Measurements from ENCODE around the gene TRAP1.
A peak's percentile ranks its signal among the peaks of the same experiment; 100 is the strongest.

Gene TRAP1

DNA sequence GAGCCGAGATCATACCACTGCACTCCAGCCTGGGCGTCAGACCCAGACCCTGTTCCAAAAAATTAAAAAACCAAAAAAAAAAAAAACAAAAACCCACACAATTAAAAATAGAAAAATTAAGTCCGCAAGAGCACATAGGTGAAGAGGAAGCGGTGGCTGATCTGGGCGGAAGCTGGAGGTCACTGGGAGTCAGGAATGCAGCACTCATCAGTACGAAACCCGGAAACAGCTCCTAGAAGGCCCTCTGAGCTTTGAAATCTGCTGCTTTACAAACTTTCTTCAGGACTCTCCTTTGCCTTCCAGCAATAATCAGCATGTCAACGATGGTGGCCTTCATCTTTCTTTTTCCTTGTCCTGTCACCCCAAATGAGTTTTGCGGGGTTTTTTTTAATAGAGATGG, 29.5 kb downstream of the TRAP1 start:
- Mint-ChIP-seq H3K4me1 (peaks cover 12% of the 10 kb centered on the region), H3K27ac (no peak overlapping the region), H3K27me3 (no peaks in the 10 kb centered on the region), H3K36me3 (ENCODE audit: low read depth) (peaks cover 64% of the 10 kb centered on the region), H3K4me3 (no peak overlapping the region), H3K9me3 (no peaks in the 10 kb centered on the region)
- ATAC-seq = no peak
- no peak for DNase-seq

DNA sequence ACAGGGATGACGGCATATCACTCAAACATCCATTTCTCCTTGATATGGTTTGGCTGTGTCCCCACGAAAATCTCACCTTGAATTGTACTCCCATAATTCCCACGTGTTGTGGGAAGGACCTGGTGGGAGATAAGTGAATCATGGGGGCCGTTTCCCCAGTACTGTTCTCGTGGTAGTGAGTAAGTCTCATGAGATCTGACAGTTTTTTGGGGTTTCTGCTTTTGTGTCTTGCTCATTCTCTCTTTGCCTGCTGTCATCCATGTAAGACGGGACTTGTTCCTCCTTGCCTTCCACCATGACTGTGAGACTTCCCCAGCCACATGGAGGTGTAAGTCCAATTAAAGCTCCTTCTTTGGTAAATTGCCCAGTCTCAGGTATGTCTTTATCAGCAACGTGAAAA, 30.3 kb downstream of the TRAP1 start:
- Mint-ChIP-seq H3K27me3 (no peaks in the 10 kb centered on the region), H3K4me1 (peaks cover 12% of the 10 kb centered on the region), H3K36me3 (ENCODE audit: low read depth) (peaks cover 66% of the 10 kb centered on the region), H3K9me3 (no peaks in the 10 kb centered on the region), H3K27ac (no peak overlapping the region), H3K4me3 (no peak overlapping the region)
- no peak for ATAC-seq
- no peak for DNase-seq

DNA sequence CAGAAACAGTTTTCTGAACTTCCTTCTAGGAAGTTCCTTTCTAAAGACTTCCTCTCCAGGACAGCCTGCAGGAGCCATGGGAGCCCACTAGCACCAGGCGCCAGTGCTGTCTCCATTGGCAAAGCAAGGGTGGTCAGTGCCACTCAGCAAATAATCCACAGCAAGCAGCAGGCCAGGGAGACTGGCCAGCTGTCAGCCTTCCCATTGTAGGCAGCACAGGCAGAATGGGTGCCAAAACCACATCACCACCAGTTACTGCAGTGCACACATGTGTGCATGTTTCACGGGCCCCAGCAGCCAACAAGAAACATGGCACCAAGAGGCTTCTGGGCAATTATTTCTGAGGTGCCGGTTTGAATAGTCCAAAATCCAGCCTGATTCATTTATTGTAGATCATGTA, 36.1 kb downstream of the TRAP1 start:
- no peaks in the 10 kb centered on the region for H3K27me3 Mint-ChIP-seq
- H3K27ac Mint-ChIP-seq = no peak overlapping the region
- no peaks in the 10 kb centered on the region for H3K9me3 Mint-ChIP-seq
- DNase-seq (no peak), ATAC-seq (no peak)
- no peak overlapping the region for H3K4me3 Mint-ChIP-seq
- H3K4me1 Mint-ChIP-seq = no peaks in the 10 kb centered on the region
- H3K36me3 Mint-ChIP-seq (ENCODE audit: low read depth) = peaks cover 55% of the 10 kb centered on the region

DNA sequence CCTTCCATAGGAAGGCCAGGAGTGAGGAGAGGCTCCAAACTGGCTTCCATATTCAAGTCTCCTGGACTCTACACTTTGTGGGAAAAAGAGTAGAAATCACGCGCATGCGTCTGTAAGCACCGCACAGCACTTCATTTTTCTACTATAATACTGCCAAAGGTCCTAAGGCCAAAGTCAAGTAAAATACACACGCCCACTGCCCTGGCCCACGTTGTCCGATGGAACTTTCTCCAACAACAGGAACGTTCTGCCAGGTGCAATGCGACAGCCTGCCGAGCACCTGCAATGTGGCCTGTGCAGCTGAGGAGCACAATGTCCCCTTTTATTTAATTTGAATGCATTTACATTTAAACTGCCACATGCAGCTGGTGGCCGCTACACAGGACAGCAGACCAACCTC, 39.3 kb downstream of the TRAP1 start:
- Mint-ChIP-seq H3K36me3 (ENCODE audit: low read depth) (peaks cover 51% of the 10 kb centered on the region), H3K9me3 (no peaks in the 10 kb centered on the region), H3K27ac (no peak overlapping the region), H3K27me3 (no peaks in the 10 kb centered on the region), H3K4me3 (no peak overlapping the region), H3K4me1 (no peaks in the 10 kb centered on the region)
- DNase-seq = no peak
- ATAC-seq = no peak

DNA sequence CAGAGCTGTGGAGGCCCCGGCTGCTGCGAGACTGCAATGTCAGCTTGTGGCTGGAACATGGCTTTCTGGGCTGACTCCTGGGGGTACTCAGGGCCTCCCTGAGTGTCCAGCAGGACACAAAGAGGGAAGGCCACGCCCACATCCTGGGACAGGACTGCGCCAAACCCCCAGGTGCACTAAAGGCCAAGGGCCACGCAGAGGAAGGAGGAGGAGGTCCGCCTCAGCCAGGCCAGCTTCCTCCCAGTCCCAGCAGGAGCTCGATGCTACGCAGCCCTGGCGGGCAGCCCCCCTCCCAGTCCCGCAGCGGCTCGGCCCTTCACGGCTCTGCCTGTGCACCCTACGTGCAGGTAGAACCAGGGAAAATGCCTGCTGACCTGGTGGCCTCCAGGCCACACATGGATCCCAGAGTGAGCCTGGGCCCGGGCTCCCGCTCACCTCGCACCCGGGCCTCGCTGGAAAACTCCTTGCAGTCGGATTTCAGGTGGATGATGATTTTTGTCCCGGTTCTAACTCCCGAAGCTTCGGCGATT, 41.7 kb downstream of the TRAP1 start:
- ATAC-seq (no peak), DNase-seq (no peak)
- Mint-ChIP-seq H3K9me3 (no peaks in the 10 kb centered on the region), H3K27me3 (no peaks in the 10 kb centered on the region), H3K27ac (no peak overlapping the region), H3K36me3 (ENCODE audit: low read depth) (peaks cover 45% of the 10 kb centered on the region), H3K4me3 (no peak overlapping the region), H3K4me1 (peaks cover 1% of the 10 kb centered on the region)

DNA sequence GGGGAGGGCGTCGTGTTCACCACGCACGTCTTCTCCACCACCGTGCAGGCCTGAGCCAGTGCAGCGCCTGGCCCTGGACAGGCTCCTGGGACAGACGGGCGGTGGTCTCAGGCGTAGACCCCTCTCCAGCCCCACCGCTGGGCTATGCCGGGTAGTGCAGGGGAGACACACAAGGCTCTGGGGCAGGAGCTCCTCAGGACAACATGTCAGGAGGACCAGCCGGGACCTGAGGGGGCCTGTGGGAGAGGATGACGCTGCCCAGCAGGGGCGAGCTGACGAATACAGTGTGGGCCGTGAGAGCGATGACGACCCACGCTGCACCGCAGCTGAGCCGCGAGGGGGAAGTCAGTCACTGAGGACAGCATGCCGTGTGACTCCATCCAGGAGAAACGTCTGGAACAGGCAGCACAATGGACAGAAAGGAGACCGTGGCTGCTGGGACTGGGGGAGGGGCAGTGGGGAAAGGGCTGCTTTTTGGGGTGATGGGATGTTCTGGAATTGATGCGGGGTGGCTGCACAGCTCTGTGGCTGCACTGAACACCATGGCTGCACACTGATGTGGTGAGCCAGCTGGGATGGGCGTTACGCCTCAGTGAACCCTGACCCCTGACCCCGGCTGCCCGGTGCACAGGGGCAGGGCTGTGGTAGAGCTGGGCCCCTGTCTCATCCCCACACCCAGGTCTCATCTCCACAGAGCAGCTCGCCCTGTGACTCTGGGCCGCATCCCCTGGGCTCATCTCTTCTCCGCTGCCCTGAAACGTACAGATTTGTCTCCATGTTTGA, 42.6 kb downstream of the TRAP1 start:
- no peaks in the 10 kb centered on the region for H3K27me3 Mint-ChIP-seq
- H3K27ac Mint-ChIP-seq = peak overlapping the region; percentile 56
- H3K4me1 Mint-ChIP-seq = peaks cover 2% of the 10 kb centered on the region
- H3K4me3 Mint-ChIP-seq = no peak overlapping the region
- H3K36me3 Mint-ChIP-seq (ENCODE audit: low read depth) = peaks cover 49% of the 10 kb centered on the region
- H3K9me3 Mint-ChIP-seq = no peaks in the 10 kb centered on the region
- DNase-seq (no peak), ATAC-seq (no peak)

DNA sequence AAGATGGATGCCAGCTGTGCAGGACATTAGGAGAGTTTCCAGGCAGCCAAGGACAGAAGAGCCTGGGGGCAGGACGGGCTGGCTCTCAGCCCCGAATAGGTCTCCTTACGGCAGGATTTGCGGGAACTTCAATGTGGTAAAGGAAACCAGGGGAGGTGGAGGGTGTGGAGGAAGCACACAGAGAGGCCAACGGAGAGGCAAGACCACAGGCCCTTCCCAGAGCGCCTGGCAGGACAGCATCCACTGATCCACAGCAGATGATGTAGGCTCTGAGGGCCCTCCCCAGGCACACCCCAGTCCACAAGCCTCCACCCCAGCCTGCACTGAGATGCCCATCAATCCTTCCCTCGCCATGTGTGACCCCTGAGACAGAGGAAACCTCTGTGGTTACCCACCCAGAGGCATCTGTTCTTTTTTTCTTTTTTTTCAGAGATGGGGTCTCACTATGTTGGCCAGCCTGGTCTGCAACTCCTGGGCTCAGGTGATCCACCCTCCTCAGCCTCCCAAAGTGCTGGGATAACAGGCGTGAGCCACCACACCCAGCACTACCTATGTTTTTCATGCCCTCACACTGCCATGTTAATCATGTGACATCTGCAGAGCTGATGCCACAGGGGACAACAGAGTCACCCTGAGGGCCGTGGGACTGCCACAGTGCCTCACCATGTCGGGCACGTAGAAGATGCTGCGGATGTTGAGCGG, 43.5 kb downstream of the TRAP1 start:
- ATAC-seq = no peak

DNA sequence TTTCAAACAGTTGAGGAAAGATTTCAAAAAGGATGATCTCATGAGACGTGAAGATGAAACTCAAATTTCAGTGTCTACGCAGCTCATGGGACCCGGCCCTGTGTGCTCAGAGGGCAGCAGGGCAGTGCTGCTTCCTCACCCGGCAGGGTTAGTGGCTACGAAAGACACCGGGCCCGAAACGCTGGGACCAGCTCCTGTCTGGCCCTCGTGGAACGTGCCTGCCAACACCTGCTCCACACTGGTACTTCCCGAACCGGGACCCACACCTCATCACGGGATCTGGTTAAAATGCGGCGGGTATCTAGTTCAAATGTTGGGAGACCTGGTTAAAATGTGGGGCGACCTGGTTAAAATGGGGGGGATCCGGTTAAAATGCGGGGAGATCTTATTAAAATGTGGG, 44.1 kb downstream of the TRAP1 start:
- no peak overlapping the region for H3K27ac Mint-ChIP-seq
- no peak for ATAC-seq

More for the DNA sequence above, 43.5 kb downstream of the TRAP1 start:
- no peak overlapping the region for H3K27ac Mint-ChIP-seq
- H3K9me3 Mint-ChIP-seq = no peaks in the 10 kb centered on the region
- peaks cover 2% of the 10 kb centered on the region for H3K4me1 Mint-ChIP-seq
- no peaks in the 10 kb centered on the region for H3K27me3 Mint-ChIP-seq
- no peak overlapping the region for H3K4me3 Mint-ChIP-seq
- H3K36me3 Mint-ChIP-seq (ENCODE audit: low read depth) = peaks cover 46% of the 10 kb centered on the region
- DNase-seq = no peak

DNA sequence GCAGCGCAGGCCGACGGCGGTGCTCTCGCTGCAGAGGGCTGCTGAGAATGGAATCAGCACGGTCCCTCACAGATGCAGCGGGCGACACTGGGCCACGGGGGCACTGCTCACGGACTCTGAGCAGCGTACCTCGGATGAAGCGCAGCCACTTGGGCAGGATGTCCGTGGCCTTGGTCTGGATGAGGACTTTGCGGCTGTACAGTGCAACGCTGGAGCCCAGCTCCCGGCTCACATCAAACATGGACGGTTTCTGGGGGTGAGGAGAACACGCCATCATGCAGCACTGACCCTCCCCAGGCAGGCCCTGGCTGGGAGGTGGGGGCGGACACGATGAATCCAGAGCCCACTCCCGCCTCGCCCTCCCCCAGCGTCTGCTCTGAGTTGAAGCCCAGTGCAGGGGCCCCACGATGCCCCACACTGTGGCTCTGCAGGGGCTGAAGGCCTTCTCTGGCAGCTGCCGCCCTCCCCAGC, 44.7 kb downstream of the TRAP1 start:
- H3K36me3 Mint-ChIP-seq (ENCODE audit: low read depth) = peaks cover 45% of the 10 kb centered on the region
- H3K27me3 Mint-ChIP-seq = no peaks in the 10 kb centered on the region
- no peaks in the 10 kb centered on the region for H3K9me3 Mint-ChIP-seq
- DNase-seq = no peak
- H3K4me1 Mint-ChIP-seq = peaks cover 4% of the 10 kb centered on the region
- H3K27ac Mint-ChIP-seq = no peak overlapping the region
- no peak for ATAC-seq
- no peak overlapping the region for H3K4me3 Mint-ChIP-seq

More for the DNA sequence above, 44.1 kb downstream of the TRAP1 start:
- Mint-ChIP-seq H3K36me3 (ENCODE audit: low read depth) (peaks cover 51% of the 10 kb centered on the region), H3K27me3 (no peaks in the 10 kb centered on the region), H3K4me1 (peaks cover 4% of the 10 kb centered on the region), H3K4me3 (no peak overlapping the region), H3K9me3 (no peaks in the 10 kb centered on the region)
- no peak for DNase-seq

DNA sequence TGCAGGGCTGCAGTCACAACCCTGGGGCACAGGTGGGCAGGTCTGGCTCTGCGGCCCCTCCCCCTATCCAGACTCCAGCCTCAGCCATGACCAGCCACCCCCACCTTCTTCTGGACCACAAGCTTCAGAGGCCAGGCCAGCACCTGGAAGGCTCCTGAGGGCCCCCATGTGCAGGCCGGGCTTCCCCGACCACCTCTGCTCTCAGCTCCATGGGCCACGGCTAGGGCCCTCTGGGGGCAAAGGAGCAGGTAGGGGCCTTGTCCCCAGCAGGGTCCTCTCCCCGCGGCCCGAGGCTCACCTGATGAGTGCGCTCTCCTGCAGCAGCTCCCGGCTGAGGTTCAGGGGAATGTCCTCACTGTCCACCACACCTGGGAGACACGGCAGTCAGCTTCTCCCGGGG, 45.9 kb downstream of the TRAP1 start:
- peaks cover 43% of the 10 kb centered on the region for H3K36me3 Mint-ChIP-seq (ENCODE audit: low read depth)
- no peak overlapping the region for H3K27ac Mint-ChIP-seq
- no peak for DNase-seq
- no peaks in the 10 kb centered on the region for H3K9me3 Mint-ChIP-seq
- peaks cover 6% of the 10 kb centered on the region for H3K4me1 Mint-ChIP-seq
- no peak overlapping the region for H3K4me3 Mint-ChIP-seq
- no peaks in the 10 kb centered on the region for H3K27me3 Mint-ChIP-seq
- no peak for ATAC-seq

DNA sequence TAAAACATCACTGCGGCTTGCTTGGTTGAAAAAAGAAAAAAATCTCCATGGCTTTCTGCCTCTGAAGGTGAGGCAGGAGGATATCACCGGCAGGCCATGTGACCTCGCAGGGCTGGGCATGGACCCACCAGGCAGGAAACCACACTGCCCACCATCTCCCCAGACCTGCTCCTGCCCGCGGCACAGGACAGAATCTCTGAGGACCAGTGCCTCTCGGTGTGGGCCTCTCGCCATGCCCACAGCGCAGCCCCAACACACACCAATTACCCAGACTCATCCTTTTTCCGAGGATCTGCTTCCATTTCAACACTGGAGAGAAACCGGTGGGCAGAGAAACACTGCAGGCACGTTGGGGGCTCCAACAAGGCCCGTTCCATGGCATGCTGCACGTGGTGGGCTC, 46.6 kb downstream of the TRAP1 start:
- Mint-ChIP-seq H3K4me1 (peaks cover 11% of the 10 kb centered on the region), H3K36me3 (ENCODE audit: low read depth) (peaks cover 46% of the 10 kb centered on the region), H3K9me3 (no peaks in the 10 kb centered on the region), H3K27ac (no peak overlapping the region), H3K4me3 (no peak overlapping the region), H3K27me3 (no peaks in the 10 kb centered on the region)
- no peak for DNase-seq
- no peak for ATAC-seq

DNA sequence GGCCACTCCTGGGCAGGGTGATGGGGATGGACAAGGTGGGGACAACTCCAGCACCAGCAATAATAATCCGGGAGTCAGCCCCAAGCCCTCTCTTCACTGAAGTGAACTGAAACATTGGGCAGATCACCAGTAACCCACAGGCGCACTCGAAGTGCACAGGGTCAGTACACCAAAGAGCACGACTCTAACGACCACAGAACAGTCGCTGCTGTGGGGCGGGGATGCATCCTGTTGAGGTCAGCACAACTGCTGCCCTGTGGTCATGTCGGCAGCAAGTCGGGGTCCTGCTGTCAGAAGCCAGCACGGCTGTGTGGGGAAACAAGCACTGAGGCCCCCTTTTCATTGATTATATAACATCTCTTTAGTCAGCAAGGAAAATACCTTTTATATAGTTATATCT, 48.2 kb downstream of the TRAP1 start:
- Mint-ChIP-seq H3K36me3 (ENCODE audit: low read depth) (peaks cover 44% of the 10 kb centered on the region), H3K27ac (no peak overlapping the region), H3K27me3 (no peaks in the 10 kb centered on the region), H3K4me1 (peaks cover 13% of the 10 kb centered on the region), H3K4me3 (no peak overlapping the region), H3K9me3 (no peaks in the 10 kb centered on the region)
- DNase-seq = no peak
- no peak for ATAC-seq

DNA sequence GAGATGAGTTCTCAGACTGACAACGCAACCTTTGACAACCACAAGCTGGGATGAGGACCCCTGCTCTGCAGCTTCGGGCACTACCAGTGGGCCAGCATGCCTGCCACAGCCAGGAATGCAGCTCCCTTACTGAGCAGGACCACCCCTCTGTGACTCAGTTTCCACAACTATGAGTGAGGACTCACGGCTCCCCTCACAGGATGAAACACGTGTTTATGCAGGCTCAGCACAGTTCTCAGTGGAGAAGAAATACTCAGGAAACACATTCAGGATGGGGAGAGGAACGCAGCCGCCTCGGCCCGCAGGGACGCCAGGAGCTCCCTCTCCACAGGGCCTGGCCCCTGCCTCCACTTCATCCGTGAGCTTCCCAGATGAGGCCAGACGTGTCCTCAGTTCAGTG, 48.7 kb downstream of the TRAP1 start:
- ATAC-seq (no peak), DNase-seq (no peak)
- no peak overlapping the region for H3K27ac Mint-ChIP-seq
- H3K36me3 Mint-ChIP-seq (ENCODE audit: low read depth) = peaks cover 42% of the 10 kb centered on the region
- no peak overlapping the region for H3K4me3 Mint-ChIP-seq
- H3K27me3 Mint-ChIP-seq = no peaks in the 10 kb centered on the region
- no peaks in the 10 kb centered on the region for H3K9me3 Mint-ChIP-seq
- peaks cover 13% of the 10 kb centered on the region for H3K4me1 Mint-ChIP-seq

DNA sequence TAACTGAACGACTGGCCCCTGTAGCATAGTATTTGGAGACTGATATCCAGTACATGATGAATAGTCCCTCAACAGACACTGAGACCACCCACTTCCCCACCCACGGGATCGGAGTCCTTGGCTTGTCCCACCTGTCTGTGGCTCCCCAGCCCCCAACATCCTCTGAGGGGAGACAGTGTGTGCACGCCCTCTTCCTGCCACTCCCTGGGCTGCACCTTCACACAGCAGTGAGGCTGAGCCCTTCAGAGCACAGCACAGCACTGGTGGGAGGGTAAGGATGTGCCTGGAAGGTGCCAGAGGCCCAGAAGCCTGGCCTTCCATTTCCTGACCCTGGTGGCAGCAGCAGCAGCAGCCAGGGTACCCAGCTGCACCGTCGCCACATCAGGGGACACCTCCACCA, 51.8 kb downstream of the TRAP1 start:
- H3K27ac Mint-ChIP-seq = no peak overlapping the region
- peaks cover 41% of the 10 kb centered on the region for H3K36me3 Mint-ChIP-seq (ENCODE audit: low read depth)
- ATAC-seq (peak; percentile 61), DNase-seq (no peak)
- H3K4me1 Mint-ChIP-seq = peaks cover 11% of the 10 kb centered on the region
- H3K27me3 Mint-ChIP-seq = no peaks in the 10 kb centered on the region
- no peaks in the 10 kb centered on the region for H3K9me3 Mint-ChIP-seq
- no peak overlapping the region for H3K4me3 Mint-ChIP-seq

Measured in activated naive CD8-positive, alpha-beta T cell treated with anti-CD3 and anti-CD28 coated beads, Interleukin-2, amount 50 U/mL, for 24 hours (primary cell).